Tracheal epithelial cell (primary cell): ENCODE data around the gene EFCAB13. TPM values are rescaled to one million over a fixed set of nuclear protein-coding genes. Genes with fewer than 3 reads are reported as not detected.

Source experiments
- total RNA-seq: library from RNA; depleted of rRNA; stranded (reverse); fragments of >200 nt; gene quantifications from 2 replicates; pipeline ENCODE4 v1.2.1, GENCODE V29; 2014

EFCAB13 gene
- 0.85 and 7.5 TPM in 2 replicates for total RNA-seq

GRCh38 chr17:47323382-47324223 lies at the start of gene EFCAB13:
EFCAB13 (plus strand) TSS chr17:47323955; CDS start chr17:47328354, 4,399 bp downstream.

Other genes with a start within 250 kb of the EFCAB13 start
- 68.2 and 72.9 TPM in 2 replicates for gene CDC27, start 134.7 kb upstream of the EFCAB13 start, total RNA-seq
- not detected in 2 replicates for gene MYL4, start 114.6 kb upstream of the EFCAB13 start, total RNA-seq
- 0.64 and 97.1 TPM in 2 replicates for gene ITGB3, start 70.1 kb upstream of the EFCAB13 start, total RNA-seq
- gene NPEPPS, start 207.2 kb downstream of the EFCAB13 start, total RNA-seq = 93.6 and 112 TPM in 2 replicates